ACC112 (cell line): ENCODE data around the gene ISG20L2.

ENCODE experiments used
- H2AFZ ChIP-seq: fragments of 200-600 bp; sonication (generic); one replicate; pipeline ENCODE4 v1.6.0; 2017; ENCODE audit warnings: antibody characterized with exemption, low read length; ENCODE audit not compliant: unreplicated experiment
- H3K27ac ChIP-seq: fragments of 200-600 bp; sonication (generic); 2 replicates; pipeline ENCODE4 v1.5.1; 2014; ENCODE audit warnings: low read depth, mild to moderate bottlenecking, antibody characterized with exemption, low read length, moderate library complexity
- H3K27me3 ChIP-seq: fragments of 200-600 bp; sonication (generic); 2 replicates; pipeline ENCODE4 v1.6.1; 2014; ENCODE audit warnings: mild to moderate bottlenecking, antibody characterized with exemption, low read length, moderate library complexity, mixed read lengths; ENCODE audit not compliant: insufficient read depth
- H3K36me3 ChIP-seq: fragments of 200-600 bp; sonication (generic); 2 replicates; pipeline ENCODE4 v1.6.1; 2016; ENCODE audit warnings: mild to moderate bottlenecking, antibody characterized with exemption, low read length, moderate library complexity, mixed read lengths; ENCODE audit not compliant: insufficient read depth
- H3K4me1 ChIP-seq: fragments of 200-600 bp; sonication (generic); one replicate; pipeline ENCODE4 v1.6.1; 2016; ENCODE audit warnings: low read length, mixed read lengths; ENCODE audit not compliant: insufficient read depth, unreplicated experiment, control insufficient read depth
- H3K4me3 ChIP-seq: fragments of 200-600 bp; sonication (generic); 2 replicates; pipeline ENCODE4 v1.5.1; 2014; ENCODE audit warnings: mild to moderate bottlenecking, low read depth, low read length
- H3K79me2 ChIP-seq: fragments of 200-600 bp; sonication (generic); one replicate; pipeline ENCODE4 v1.6.0; 2016; ENCODE audit warnings: low read length; ENCODE audit not compliant: control insufficient read depth, unreplicated experiment, insufficient read depth

The ISG20L2 gene

GRCh38 chr1:156740741-156741480 lies 12.3 kb upstream of the ISG20L2 start, which contains the start of gene MRPL24:
MRPL24 (minus strand) TSS chr1:156741088; CDS start chr1:156738704, 2,384 bp downstream.
- Histone ChIP-seq H3K27ac (peak within 1 kb of the TSS; percentile 76), H3K79me2 (peaks cover 36% of the 10 kb centered on the region), H3K4me3 (peak within 1 kb of the TSS; percentile 88), H3K4me1 (peaks cover 23% of the 10 kb centered on the region), H3K27me3 (no peaks in the 10 kb centered on the region), H2AFZ (peak within 1 kb of the TSS; percentile 74), H3K36me3 (peaks cover 19% of the 10 kb centered on the region)

- no peaks in the 10 kb centered on the region for H3K27me3 ChIP-seq
- peaks cover 30% of the 10 kb centered on the region for H3K79me2 ChIP-seq
- peak overlapping the region; percentile 26; the same call in 1 of the 2 replicates for H3K27ac ChIP-seq
- H2AFZ ChIP-seq, result peak overlapping the region; percentile 41
- H3K36me3 ChIP-seq, result peaks cover 16% of the 10 kb centered on the region
- H3K4me1 ChIP-seq, result peaks cover 17% of the 10 kb centered on the region
- H3K4me3 ChIP-seq, result peak overlapping the region; percentile 88
Observed at GRCh38 chr1:156740237-156740740, 11.7 kb upstream of the ISG20L2 start.

DNA sequence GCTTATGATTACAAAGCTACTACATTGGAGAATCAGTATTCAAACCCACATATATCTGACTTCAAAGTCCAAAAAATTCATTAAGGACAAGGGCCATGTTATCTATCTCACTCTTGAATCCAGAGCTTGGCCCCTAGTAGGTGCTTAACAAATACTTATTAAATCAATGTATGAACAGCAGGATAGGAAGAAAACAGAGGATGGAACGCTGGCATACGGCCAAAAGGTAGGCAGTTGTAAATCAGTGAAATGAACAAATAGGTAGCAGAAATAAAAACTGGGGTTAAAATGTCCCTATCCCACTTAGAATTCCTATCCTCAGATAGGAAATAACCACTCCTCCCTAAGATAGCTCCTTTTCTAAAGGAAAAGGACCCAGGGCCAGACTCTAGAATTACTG lies 10.3 kb upstream of the ISG20L2 start:
- Histone ChIP-seq H3K27me3 (no peaks in the 10 kb centered on the region), H3K79me2 (peaks cover 22% of the 10 kb centered on the region), H3K4me3 (no peak overlapping the region), H2AFZ (no peak overlapping the region), H3K4me1 (peaks cover 17% of the 10 kb centered on the region), H3K36me3 (peaks cover 16% of the 10 kb centered on the region), H3K27ac (no peak overlapping the region)

DNA sequence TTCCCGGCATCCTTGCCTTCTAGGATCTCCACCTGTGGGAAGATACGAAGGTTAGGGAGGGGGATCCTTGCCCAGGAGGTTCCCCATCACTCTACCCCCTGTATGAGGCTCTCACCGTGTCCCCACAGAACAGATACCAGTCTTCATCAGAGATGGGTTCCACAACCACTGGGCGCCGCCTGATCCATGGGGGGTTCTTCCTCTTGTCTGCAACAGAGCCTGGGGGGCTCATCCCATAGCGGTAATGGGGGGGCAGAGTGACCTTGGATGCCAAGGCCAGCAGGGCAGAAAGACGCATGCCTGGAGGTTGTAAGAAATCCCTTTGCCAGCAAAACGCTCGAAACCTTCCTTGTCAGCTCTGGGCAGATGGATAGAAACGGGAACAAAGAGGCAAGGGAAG lies 9.8 kb upstream of the ISG20L2 start:
- no peak overlapping the region for H3K4me3 ChIP-seq
- peaks cover 17% of the 10 kb centered on the region for H3K4me1 ChIP-seq
- H2AFZ ChIP-seq, result no peak overlapping the region
- H3K27me3 ChIP-seq, result no peaks in the 10 kb centered on the region
- peaks cover 22% of the 10 kb centered on the region for H3K79me2 ChIP-seq
- H3K36me3 ChIP-seq, result peaks cover 18% of the 10 kb centered on the region
- no peak overlapping the region for H3K27ac ChIP-seq

- Histone ChIP-seq H2AFZ (no peak overlapping the region), H3K4me3 (no peak overlapping the region), H3K27ac (no peak overlapping the region), H3K27me3 (no peaks in the 10 kb centered on the region), H3K79me2 (peaks cover 16% of the 10 kb centered on the region), H3K36me3 (peaks cover 10% of the 10 kb centered on the region; the same call in 1 of the 2 replicates), H3K4me1 (peaks cover 8% of the 10 kb centered on the region)
Observed at GRCh38 chr1:156733989-156734584, 5.5 kb upstream of the ISG20L2 start.

- H2AFZ ChIP-seq, result peak within 1 kb of the TSS; percentile 93
- no peaks in the 10 kb centered on the region for H3K27me3 ChIP-seq
- H3K36me3 ChIP-seq, result 0 out of 2 replicates have a peak, but pooled peaks cover 10% of the 10 kb centered on the region
- H3K4me3 ChIP-seq, result peak within 1 kb of the TSS; percentile 100
- H3K79me2 ChIP-seq, result peaks cover 62% of the 10 kb centered on the region
- peak within 1 kb of the TSS; percentile 97 for H3K27ac ChIP-seq
- H3K4me1 ChIP-seq, result peaks cover 34% of the 10 kb centered on the region
Observed at GRCh38 chr1:156727926-156728598, 504 bp downstream of the ISG20L2 start, which contains the start of gene METTL25B. METTL25B (plus strand) TSS chr1:156728469; CDS start chr1:156729105, 636 bp downstream.

DNA sequence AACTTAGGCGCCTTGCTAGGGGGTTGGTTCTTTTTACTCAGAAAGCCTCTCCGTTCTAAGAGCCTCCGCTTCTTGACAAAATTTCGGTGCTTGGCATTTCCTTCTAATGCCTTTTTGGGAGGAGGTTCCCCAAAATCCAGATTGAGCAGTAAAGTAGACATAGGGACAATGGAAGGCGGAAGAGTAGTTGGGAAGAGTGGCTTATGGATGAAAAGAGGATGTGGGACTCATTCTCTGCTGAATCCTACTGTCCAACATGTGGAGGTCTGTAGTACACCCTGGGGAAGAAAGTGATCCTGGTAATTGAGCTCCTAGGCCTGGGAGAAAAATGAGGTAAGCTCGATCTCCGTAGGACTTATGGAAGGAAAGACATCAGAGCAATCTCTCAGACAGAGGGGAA lies 1.1 kb downstream of the ISG20L2 start:
- H2AFZ ChIP-seq, result no peak overlapping the region
- H3K36me3 ChIP-seq, result peaks cover 14% of the 10 kb centered on the region; the same call in 1 of the 2 replicates
- peaks cover 34% of the 10 kb centered on the region for H3K4me1 ChIP-seq
- no peaks in the 10 kb centered on the region for H3K27me3 ChIP-seq
- peak overlapping the region; percentile 97 for H3K27ac ChIP-seq
- H3K79me2 ChIP-seq, result peaks cover 66% of the 10 kb centered on the region
- H3K4me3 ChIP-seq, result peak overlapping the region; percentile 100

DNA sequence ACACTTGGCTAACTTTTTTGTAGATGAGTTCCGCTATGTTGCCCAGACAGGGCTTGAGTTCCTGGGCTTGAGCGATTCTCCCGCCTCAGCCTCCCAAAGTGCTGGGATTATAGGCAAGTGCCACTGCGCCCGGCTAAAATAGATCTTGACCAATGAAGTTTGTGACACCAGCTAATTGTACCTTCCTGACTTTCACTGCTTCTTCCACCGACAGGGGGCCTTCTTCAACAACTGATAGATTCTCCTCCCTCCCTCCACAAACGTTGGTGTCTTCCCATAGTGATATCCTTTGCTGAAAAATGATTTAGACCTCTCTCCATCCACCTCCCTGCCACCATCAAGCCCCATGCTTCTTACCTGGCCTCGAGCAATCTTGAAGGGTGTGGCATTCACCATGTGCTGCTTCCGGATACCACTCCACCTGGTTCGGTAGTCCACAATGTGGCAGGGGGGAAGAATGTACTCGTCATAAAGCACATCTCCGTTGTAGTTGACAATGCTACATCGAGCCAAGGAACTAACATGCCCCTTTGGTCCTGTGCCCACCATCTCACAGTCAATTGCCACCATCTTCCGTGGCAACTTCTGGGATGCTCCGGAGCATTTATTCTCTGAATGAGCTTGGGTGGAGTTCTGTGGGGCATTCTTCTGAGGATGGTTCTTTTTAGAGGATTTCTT lies 1.9 kb downstream of the ISG20L2 start:
- H3K27me3 ChIP-seq, result no peaks in the 10 kb centered on the region
- H3K79me2 ChIP-seq, result peaks cover 66% of the 10 kb centered on the region
- H3K4me3 ChIP-seq, result peak overlapping the region; percentile 100
- H3K4me1 ChIP-seq, result peaks cover 34% of the 10 kb centered on the region
- H2AFZ ChIP-seq, result no peak overlapping the region
- H3K27ac ChIP-seq, result no peak overlapping the region
- peaks cover 14% of the 10 kb centered on the region; the same call in 1 of the 2 replicates for H3K36me3 ChIP-seq

- Histone ChIP-seq H3K4me1 (peaks cover 34% of the 10 kb centered on the region), H3K36me3 (peaks cover 16% of the 10 kb centered on the region; the same call in 1 of the 2 replicates)
Observed at GRCh38 chr1:156725683-156726280, 2.8 kb downstream of the ISG20L2 start.

More at GRCh38 chr1:156725683-156726280, 2.8 kb downstream of the ISG20L2 start:
- Histone ChIP-seq H3K79me2 (peaks cover 66% of the 10 kb centered on the region), H3K27me3 (no peaks in the 10 kb centered on the region), H3K4me3 (peak overlapping the region; percentile 100), H2AFZ (no peak overlapping the region), H3K27ac (no peak overlapping the region)
